NCI-H1694 (cell line): Measurements from ENCODE around the gene CYP24A1.
"Not testable (repeated sequence)": the region's sequence is repeated elsewhere in the genome, so short reads cannot be mapped to it uniquely, and the experiment has no call there.

Experiments
- DNase-seq: peaks from one replicate; lab custom pipeline; 2025; lab: John Stamatoyannopoulos, UW

Gene CYP24A1

DNA sequence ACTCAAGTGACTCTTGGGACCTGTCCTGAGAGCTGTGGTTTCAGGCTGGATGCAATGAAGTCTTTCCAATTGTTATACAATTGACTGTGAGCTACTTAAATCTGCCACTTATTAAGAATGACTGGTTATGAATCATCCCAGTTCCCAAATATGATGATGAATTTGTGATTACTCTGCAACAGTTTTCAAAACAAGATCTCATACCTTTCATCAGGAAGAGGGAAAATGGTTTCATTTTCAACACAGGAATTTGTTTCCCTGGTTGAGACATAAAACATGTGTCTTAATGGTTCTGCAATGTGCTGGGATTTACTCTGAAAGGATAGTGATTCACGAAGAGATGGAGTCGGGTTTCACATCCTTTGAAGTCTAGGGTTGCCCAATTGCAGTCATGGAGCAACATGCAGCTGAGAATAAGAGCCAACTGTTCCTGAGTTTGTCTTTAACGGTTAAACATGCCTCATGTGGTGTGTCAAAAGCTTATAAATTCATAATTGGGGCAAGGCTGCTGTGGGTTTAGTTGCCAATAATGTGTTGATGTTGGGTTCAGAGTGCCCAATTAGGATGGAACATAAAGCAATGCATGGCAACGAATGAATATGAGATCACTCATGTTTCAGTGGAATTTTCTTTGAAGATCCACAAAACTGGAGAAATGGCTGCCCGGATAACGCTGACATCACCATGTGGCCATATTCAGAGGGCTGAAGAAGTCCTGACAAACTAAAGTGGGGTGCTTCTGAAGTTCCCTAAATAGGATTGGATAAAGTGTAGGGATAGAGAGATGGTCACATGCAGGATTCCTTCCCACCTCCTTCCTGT is 41.0 kb downstream of the CYP24A1 start:
- DNase-seq = no peak

DNA sequence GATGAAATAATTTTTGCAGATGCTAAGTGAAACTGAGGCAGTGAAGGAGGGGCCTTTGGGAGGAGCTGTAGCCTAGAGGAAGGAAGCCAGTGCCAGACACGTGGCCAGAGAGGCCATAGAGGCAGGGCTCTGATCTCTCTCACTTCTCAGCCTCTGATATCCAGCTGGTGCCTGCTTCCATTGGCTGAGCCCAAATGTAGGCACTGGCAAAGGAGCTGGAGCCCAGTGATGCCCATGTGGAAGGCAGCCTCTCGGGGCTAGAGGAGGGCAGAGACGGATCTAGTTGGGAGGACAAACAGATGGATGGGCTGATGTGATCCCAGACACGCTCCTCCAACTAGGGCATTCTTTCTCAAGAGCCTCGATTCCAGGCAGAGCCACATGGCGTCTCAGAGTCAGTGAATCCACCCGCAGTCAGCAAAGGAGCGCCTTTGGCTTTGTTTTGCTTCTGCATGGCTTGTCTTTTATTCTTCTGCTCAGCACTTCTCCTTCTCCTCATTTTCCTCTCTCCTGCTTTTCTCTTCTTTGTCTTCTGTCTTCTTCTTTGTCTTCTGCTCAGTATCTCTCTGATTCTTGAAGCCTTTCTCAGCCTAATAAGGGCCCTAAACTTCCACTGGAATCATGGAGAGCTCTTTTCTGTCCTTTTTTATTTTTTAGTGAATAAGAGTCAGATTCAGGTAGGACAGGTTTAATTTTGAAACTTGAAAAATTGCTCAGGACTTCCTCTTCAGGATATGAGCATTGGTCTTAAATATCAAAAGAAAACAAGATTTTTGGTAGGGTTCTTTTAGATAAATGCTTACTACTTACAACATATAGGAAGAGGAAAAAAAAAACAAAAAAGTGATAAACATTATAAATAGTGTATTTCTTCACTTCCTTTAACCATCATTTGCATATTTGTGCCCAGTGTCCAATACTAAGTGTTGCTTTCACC is 41.8 kb downstream of the CYP24A1 start:
- DNase-seq = no peak

DNA sequence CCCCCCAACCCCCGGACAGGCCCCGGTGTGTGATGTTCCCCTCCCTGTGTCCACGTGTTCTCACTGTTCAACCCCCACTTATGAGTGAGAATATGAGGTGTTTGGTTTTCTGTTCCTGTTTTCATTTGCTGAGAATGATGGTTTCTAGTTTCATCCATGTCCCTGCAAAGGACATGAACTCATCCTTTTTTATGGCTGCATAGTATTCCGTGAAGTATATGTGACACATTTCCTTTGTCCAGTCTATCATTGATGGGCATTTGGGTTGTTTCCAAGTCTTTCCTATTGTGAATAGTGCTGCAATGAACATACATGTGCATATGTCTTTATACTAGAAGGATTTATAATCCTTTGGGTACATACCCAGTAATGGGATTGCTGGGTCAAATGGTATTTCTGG is 42.7 kb downstream of the CYP24A1 start:
- DNase-seq = not testable (repeated sequence)

DNA sequence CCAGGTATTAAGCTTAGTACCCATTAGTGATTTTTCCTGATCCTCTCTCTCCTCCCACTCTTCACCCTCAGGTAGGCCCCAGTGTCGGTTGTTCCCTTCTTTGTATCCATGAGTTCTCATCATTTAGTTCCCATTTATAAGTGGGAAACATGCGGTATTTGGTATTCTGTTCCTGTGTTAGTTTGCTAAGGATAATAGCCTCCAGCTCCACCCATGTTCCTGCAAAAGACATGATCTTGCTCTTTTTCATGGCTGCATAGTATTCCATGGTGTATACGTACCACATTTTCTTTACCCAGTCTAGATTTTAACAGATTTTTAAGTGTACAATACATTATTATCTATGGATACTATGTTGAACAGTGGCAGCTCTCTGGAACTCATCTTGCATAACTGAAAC is 44.4 kb downstream of the CYP24A1 start:
- DNase-seq = no peak

GRCh38 chr20:54127855-54128574 is 45.8 kb downstream of the CYP24A1 start:
- no peak for DNase-seq

DNA sequence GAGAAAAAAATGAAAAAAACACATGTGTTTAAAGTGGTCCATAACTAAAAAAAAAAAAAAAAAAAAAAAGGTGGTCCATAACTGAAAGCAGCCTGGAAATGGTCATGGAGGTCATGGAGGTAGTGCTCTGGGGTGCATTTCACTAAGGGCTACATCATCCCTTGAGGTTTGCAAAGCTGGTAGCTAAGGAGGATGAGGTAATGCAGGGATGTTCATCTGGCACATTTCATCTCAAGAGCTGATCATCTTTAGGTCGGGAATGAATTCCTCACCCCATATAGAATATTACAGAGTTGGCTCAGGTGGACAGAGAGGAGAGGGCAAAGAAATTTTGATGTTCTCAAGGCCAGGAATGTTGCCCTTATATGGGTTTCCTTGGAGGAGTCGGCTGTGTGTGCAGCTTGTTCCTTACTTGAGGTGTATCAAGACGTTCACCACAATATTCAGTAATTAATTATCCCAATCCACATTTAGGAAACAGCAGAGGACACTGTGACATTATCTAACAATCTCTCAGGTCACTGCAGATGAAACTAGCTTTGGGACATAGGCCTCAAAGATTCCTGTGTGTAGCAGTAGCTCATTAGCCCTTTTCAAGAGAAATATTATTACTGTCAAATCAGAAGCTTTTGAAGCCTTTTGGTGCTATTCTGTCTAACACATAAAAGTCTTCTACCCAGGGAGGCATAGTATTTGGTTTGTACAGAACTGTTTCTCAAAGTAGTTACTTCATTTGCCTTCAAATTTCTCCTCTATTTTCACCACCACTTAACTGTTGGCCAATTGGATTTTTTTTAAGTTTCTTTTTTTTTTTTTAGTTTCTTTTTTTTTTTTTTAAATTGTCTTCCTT is 46.8 kb downstream of the CYP24A1 start:
- DNase-seq = no peak

DNA sequence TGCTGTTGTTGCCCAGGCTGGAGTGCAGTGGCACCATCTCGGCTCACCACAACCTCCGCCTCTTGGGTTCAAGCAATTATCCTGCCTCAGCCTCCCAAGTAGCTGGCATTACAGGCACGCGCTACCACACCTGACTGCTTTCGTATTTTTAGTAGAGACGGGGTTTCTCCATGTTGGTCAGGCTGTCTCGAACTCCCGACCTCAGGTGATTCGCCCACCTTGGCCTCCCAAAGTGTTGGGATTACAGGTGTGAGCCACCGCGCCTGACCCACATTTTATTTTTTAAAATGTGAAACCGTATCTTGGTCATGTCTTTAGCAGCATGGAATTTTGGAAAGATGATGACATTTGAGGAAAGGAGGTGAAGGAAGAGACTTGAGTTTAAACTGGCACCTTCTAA is 47.5 kb downstream of the CYP24A1 start:
- not testable (repeated sequence) for DNase-seq

DNA sequence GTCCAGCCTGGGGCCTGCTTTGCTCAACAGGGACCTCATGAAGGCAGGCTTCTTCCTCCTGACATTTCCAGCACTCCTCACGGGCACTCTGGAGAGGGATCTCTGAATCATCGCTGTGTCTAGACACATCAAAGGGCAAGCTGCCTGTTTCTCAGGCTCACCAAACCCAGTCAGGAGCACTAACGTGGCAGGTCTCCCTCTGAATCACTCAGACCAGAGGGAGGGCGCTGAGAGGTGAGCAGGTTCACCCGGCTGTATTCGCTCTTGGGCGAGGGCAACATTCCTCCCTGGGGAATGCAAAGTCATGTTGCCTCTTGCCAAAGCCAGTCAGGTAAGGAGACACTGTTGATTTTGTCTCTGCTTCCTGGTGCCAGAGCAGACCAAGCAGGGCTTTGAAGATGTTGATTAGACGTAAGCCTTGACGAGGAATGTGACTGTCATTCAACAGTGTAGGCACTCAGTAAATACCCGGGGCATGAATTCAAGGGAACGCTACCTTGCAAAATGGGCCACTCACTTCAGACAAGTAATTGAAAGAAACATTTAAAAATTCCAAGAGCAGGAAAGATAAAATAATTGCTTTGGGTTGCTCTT is 50.1 kb downstream of the CYP24A1 start:
- DNase-seq = no peak

GRCh38 chr20:54122681-54123586 is 50.9 kb downstream of the CYP24A1 start:
- DNase-seq = no peak

DNA sequence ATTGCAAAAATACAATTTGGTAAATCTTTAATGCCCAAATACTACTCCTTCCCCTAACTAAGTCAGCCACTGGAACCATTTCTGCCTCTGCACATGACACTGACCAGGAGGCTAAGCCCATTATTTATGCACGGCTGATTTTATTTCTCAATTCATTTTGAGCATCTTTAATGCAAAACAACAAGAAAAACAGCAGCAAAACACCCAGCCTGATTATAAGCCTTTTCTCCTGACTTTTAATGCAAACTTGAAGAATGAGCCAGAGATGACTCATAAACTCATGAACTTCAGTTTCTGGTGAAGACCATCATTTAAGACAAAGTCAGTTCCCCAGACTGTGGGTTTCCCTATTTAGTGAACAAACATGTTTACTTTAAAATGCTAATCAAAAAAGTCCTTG is 51.6 kb downstream of the CYP24A1 start:
- no peak for DNase-seq

DNA sequence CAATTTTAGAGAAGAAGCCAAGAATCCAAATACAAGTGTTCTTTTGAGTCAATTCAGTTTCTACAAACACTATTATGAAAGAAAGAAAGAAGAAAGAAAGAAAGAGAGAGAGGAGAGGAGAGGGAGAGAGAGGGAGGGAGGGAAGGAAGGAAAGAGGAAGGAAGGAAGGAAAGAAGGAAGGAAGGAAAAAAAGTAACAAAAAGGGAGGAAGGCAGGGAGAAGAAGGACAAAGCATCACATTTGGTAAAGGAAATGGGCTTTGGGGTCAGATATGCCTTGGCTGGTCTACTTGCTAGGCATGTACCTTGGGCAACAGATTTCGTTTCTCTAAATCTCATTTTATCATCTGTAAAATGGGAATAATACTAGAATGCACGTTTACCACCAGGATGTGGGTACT is 54.0 kb downstream of the CYP24A1 start:
- no peak for DNase-seq

- no peak for DNase-seq
Observed at GRCh38 chr20:54118220-54119001, 55.4 kb downstream of the CYP24A1 start.

- no peak for DNase-seq
Observed at GRCh38 chr20:54116550-54117235, 57.1 kb downstream of the CYP24A1 start.

DNA sequence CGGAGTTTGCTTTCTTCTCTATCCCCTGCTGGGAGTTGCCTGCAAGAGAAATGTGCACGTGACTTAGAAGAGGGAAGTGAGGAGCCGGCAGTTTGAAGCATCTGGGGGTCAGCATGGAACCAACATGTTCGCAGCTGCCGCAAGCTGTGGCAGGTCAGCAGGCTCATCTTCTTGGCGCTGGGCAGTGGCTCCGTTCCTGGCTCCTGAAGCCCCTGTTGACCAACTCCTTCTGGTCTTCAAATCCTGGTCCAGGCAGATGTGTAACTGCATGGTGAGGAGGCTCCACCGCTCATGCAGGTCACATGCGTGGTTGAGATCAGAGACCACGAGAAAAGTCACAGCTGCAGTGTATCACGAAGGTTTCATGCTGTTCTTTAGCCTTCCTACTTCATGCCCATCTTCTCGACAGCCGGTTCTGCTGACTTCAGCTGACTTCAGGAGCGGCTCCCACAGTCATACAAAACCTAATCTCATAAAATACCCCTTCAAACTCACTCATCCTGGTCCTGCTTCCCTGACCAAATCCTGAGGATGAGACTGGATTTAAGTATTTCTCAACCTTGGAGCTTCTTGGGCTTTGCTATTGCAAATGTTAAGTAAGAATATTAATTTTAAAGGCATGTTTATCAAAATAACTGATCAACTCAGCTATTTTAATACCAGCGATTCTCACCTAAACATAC is 58.5 kb downstream of the CYP24A1 start:
- DNase-seq = no peak

DNA sequence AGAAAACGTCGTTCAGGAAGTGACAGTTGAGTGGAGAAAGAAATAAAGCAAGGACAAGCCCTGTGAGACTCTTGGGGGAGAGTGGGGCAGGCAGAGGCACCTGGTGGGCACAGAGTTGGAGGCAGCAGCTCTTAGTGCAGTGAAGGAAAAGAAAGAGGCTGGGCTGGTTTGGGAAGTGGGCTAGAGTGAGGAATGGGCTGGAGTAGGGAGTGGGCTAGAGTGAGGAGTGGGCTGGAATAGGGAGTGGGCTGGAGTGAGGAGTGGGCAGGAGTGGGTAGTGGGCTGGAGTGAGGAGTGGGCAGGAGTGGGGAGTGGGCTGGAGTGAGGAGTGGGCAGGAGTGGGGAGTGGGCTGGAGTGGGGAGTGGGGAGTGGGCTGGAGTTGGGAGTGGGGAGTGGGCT is 59.7 kb downstream of the CYP24A1 start:
- no peak for DNase-seq

DNA sequence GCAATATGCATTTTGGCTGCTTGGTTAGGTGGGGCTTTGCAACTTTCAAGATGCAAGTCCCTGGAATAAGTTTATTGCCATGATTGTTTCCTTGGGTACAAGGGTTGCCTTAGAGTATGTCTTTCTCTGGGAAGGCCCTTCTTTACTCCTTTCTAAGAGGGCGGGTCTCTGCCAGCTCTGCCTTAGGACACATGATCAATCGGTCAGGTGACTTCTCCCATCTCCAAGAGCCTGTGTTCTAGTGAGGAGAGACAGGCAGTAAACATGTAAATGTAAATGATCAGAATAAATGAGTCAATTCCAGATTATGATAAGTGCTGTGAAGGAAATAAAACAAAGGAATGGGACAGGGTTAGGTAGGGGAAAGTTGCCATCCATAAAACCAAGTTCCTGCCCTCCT is 60.2 kb downstream of the CYP24A1 start:
- DNase-seq = no peak

DNA sequence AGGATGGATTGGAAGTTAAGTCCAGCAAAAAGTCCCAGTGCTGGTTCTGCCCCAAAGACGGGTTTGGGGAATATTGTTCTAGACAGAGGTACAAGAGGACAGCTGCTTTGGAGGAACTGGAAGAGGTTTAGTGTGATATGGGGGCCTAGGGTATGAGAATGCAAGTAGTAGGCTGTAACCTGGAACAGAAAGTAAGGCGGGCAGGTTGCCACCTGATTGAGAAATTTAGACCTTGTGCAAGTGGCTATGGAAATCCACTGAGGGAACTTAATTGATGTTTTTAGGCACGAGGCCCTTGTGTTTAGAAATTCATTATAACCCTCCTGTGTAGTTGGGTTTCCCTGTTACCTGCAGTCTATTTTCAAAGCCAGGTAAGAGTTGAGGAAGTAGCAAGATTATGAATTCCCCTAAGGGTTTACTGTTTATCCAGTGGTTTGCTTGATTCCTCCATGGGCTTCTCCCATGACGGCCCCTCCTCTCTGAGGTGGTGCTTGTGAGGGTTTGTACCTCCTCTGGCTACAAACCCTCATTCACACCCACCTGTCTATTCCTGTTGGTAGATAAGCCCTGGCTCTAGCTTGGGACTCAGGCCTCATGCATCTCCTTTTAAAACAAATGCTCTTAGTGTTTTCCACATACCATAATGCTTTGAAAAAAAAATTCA is 61.4 kb downstream of the CYP24A1 start:
- no peak for DNase-seq
